Measurements from ENCODE around the gene SYNM.

SYNM gene

GRCh38 chr15:99086327-99086667, 18.6 kb upstream of the SYNM start:
- TF ChIP-seq TAF1 (IDR thresholded peaks at IDR 0.05; ENCODE audit: borderline replicate concordance, insufficient read depth, low read length) (no peak), FOXP2 (optimal IDR thresholded peaks at IDR 0.05; ENCODE audit: borderline replicate concordance, extremely low read depth, extremely low read length, insufficient read depth) (no peak), POLR2AphosphoS5 (IDR thresholded peaks at IDR 0.05; ENCODE audit: low read depth, low read length) (no peak), SIN3A (IDR thresholded peaks at IDR 0.05; ENCODE audit: borderline replicate concordance, insufficient read depth, low read length) (no peak)
- TF ChIP-seq, protein P1, sequence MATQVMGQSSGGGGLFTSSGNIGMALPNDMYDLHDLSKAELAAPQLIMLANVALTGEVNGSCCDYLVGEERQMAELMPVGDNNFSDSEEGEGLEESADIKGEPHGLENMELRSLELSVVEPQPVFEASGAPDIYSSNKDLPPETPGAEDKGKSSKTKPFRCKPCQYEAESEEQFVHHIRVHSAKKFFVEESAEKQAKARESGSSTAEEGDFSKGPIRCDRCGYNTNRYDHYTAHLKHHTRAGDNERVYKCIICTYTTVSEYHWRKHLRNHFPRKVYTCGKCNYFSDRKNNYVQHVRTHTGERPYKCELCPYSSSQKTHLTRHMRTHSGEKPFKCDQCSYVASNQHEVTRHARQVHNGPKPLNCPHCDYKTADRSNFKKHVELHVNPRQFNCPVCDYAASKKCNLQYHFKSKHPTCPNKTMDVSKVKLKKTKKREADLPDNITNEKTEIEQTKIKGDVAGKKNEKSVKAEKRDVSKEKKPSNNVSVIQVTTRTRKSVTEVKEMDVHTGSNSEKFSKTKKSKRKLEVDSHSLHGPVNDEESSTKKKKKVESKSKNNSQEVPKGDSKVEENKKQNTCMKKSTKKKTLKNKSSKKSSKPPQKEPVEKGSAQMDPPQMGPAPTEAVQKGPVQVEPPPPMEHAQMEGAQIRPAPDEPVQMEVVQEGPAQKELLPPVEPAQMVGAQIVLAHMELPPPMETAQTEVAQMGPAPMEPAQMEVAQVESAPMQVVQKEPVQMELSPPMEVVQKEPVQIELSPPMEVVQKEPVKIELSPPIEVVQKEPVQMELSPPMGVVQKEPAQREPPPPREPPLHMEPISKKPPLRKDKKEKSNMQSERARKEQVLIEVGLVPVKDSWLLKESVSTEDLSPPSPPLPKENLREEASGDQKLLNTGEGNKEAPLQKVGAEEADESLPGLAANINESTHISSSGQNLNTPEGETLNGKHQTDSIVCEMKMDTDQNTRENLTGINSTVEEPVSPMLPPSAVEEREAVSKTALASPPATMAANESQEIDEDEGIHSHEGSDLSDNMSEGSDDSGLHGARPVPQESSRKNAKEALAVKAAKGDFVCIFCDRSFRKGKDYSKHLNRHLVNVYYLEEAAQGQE (IDR thresholded peaks at IDR 0.05; ENCODE audit: insufficient read depth in 1 of 2, low read depth in 2 of 2, low read length in 2 of 2), result no peak

DNA sequence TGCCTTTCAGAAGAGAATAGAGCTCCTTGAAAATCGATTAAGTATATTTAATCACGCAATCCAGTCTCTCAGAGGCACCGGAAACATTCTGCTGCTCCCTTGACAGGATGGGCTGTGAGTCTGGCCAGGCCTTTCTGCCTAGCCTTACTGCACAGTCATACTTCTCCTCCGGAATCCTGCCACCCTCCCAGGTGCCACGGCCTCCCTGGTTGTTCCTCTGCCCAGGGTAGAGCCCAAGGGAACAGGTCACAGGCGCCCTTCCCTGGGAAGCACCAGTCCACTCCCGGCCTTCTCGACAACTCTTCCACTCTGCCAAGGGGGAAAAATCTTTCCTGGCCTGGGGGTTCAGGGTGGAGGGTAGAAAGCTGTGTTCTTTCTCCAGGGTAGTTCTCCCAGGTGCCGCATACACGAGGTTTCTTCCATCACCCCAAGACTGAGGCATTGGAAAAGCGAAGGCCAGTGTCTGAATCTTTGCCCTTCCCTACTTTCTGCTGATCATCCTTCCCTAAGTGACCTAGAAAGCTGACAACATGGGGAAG, 17.4 kb upstream of the SYNM start:
- TF ChIP-seq POLR2AphosphoS5 (IDR thresholded peaks at IDR 0.05; ENCODE audit: low read depth, low read length) (no peak), SIN3A (IDR thresholded peaks at IDR 0.05; ENCODE audit: borderline replicate concordance, insufficient read depth, low read length) (no peak), FOXP2 (optimal IDR thresholded peaks at IDR 0.05; ENCODE audit: borderline replicate concordance, extremely low read depth, extremely low read length, insufficient read depth) (no peak), TAF1 (IDR thresholded peaks at IDR 0.05; ENCODE audit: borderline replicate concordance, insufficient read depth, low read length) (no peak)
- TF ChIP-seq, protein P1 (IDR thresholded peaks at IDR 0.05; ENCODE audit: insufficient read depth in 1 of 2, low read depth in 2 of 2, low read length in 2 of 2), result no peak

DNA sequence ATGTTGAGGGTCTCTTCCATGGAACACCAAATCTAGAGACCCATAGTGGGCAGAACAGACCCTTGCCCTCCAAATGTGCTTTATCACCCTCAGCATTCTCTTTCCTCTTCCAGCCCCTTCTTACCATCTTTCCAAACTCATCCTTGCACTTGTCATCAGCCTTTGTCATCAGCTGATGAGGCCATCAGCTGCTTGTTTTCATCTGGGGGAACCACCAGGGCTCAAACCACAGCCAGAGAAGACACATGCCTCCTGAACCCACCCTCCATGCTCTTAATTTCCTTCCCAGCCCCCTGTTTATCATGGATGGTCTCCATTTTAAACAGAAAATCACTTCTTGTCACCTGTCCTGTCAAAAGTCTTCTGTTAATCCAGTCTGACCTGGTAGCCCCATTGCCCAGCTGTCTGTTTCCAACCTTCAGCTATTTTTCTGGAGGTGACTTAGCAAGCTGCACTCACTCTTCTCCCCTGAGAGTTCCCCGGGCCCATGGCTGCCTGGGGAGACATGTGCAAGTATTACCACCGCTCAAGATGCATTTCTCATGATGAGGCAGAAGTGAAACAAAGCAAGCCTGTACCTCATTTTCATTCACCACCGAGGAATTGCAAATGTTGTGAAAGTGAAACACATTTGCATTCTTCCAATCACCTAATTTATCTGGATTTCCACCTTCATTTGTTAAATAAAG, 14.7 kb upstream of the SYNM start:
- TF ChIP-seq POLR2AphosphoS5 (IDR thresholded peaks at IDR 0.05; ENCODE audit: low read depth, low read length), result no peak
- no peak for TF ChIP-seq TAF1 (IDR thresholded peaks at IDR 0.05; ENCODE audit: borderline replicate concordance, insufficient read depth, low read length)
- TF ChIP-seq FOXP2 (optimal IDR thresholded peaks at IDR 0.05; ENCODE audit: borderline replicate concordance, extremely low read depth, extremely low read length, insufficient read depth), result no peak
- TF ChIP-seq, protein P1 (IDR thresholded peaks at IDR 0.05; ENCODE audit: insufficient read depth in 1 of 2, low read depth in 2 of 2, low read length in 2 of 2), result no peak
- no peak for TF ChIP-seq SIN3A (IDR thresholded peaks at IDR 0.05; ENCODE audit: borderline replicate concordance, insufficient read depth, low read length)

GRCh38 chr15:99090938-99091337, 13.9 kb upstream of the SYNM start:
- no peak for TF ChIP-seq SIN3A (IDR thresholded peaks at IDR 0.05; ENCODE audit: borderline replicate concordance, insufficient read depth, low read length)
- TF ChIP-seq, protein P1 (IDR thresholded peaks at IDR 0.05; ENCODE audit: insufficient read depth in 1 of 2, low read depth in 2 of 2, low read length in 2 of 2), result no peak
- TF ChIP-seq FOXP2 (optimal IDR thresholded peaks at IDR 0.05; ENCODE audit: borderline replicate concordance, extremely low read depth, extremely low read length, insufficient read depth), result no peak
- no peak for TF ChIP-seq TAF1 (IDR thresholded peaks at IDR 0.05; ENCODE audit: borderline replicate concordance, insufficient read depth, low read length)
- TF ChIP-seq POLR2AphosphoS5 (IDR thresholded peaks at IDR 0.05; ENCODE audit: low read depth, low read length), result no peak

Data from PFSK-1 (cell line).